ENCODE measurements around the gene TEX38. TPM values are rescaled to one million over a fixed set of nuclear protein-coding genes. Genes with fewer than 3 reads are reported as not detected.

TEX38 gene
- total and polyA plus RNA-seq, 2 donors (not counting 1 experiment from before 2014, with no cell fraction given): not detected

GRCh38 chr1:46676531-46676930 is 4.9 kb downstream of the TEX38 start:
- TF ChIP-seq, protein P1, sequence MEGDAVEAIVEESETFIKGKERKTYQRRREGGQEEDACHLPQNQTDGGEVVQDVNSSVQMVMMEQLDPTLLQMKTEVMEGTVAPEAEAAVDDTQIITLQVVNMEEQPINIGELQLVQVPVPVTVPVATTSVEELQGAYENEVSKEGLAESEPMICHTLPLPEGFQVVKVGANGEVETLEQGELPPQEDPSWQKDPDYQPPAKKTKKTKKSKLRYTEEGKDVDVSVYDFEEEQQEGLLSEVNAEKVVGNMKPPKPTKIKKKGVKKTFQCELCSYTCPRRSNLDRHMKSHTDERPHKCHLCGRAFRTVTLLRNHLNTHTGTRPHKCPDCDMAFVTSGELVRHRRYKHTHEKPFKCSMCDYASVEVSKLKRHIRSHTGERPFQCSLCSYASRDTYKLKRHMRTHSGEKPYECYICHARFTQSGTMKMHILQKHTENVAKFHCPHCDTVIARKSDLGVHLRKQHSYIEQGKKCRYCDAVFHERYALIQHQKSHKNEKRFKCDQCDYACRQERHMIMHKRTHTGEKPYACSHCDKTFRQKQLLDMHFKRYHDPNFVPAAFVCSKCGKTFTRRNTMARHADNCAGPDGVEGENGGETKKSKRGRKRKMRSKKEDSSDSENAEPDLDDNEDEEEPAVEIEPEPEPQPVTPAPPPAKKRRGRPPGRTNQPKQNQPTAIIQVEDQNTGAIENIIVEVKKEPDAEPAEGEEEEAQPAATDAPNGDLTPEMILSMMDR (IDR thresholded peaks at IDR 0.05): no peak
- TF ChIP-seq EZH2 (IDR thresholded peaks at IDR 0.05; ENCODE audit: borderline replicate concordance, insufficient read depth, low read depth, low read length, poor library complexity, severe bottlenecking): no peak
- H3K36me3 ChIP-seq (replicated peaks in 1 of 2; ENCODE audit: control extremely low read depth in 1 of 2, control insufficient read depth in 1 of 2, extremely low read depth in 1 of 2, insufficient read depth in 2 of 2, low read length in 1 of 2): peaks cover 14 to 41% of the 10 kb centered on the region in 2 experiments
- intact Hi-C loops (cut with micrococcal nuclease): loop anchor here (5.0 kb wide), 1 partner anchor 74 kb away; the partner anchor contains the start of gene MKNK1
- Mint-ChIP-seq H3K27me3 (no peaks in the 10 kb centered on the region), H3K27ac (no peak overlapping the region), H3K9me3 (ENCODE audit: insufficient read depth) (no peaks in the 10 kb centered on the region), H3K4me3 (no peak overlapping the region), H3K4me1 (peaks cover 13% of the 10 kb centered on the region)
- ChIA-PET CTCF (interaction anchor here (1.2 to 4.8 kb wide), 3 partner anchors 26 to 144 kb away, joined by 3 to 24 read pairs (median 7); no protein-coding TSS in a partner anchor), POLR2A (no interaction called here)
- no peak for ATAC-seq (ENCODE audit: low read depth)
- no peak for DNase-seq
- no peak overlapping the region for H3K4me3 ChIP-seq (ENCODE audit: control extremely low read depth in 1 of 5, extremely low read depth in 1 of 5, insufficient read depth in 1 of 5, low read depth in 2 of 5, low read length in 4 of 5)
- H4K20me1 ChIP-seq (ENCODE audit: control insufficient read depth, insufficient read depth, low read length, poor library complexity, severe bottlenecking): no peaks in the 10 kb centered on the region
- H3K9me3 ChIP-seq (ENCODE audit: control extremely low read depth in 1 of 3, control insufficient read depth in 2 of 3, insufficient read depth in 1 of 3, low read length in 2 of 3): no peaks in the 10 kb centered on the region
- peaks cover 5 to 9% of the 10 kb centered on the region in 2 donors for H3K4me1 ChIP-seq (ENCODE audit: control insufficient read depth in 2 of 2, insufficient read depth in 2 of 2, low read length in 2 of 2)
- no peak overlapping the region for H3K4me2 ChIP-seq (replicated peaks; ENCODE audit: low read depth, low read length, poor library complexity, severe bottlenecking)
- no peaks in the 10 kb centered on the region for H3K27me3 ChIP-seq (replicated peaks in 1 of 4; ENCODE audit: control extremely low read depth in 1 of 4, control insufficient read depth in 3 of 4, insufficient read depth in 4 of 4, low read length in 3 of 4)
- H3K27ac ChIP-seq (ENCODE audit: low read length in 2 of 2): peak overlapping the region in 1 of 2 donors; percentile 61
- H3K9ac ChIP-seq (ENCODE audit: low read length): no peak overlapping the region
- no peaks in the 10 kb centered on the region for H3K79me2 ChIP-seq (ENCODE audit: control insufficient read depth, insufficient read depth, low read length)
- no CpG with 5 or more reads among the region's 1 CpG for WGBS (ENCODE audit: insufficient coverage)
- H2AFZ ChIP-seq (ENCODE audit: insufficient read depth, low read depth, low read length, poor library complexity, severe bottlenecking): no peak overlapping the region

GRCh38 chr1:46677339-46677738 is 5.7 kb downstream of the TEX38 start:
- DNase-seq (no peak), ATAC-seq (ENCODE audit: low read depth) (no peak)
- ChIA-PET CTCF (interaction anchor here (1.2 to 4.8 kb wide), 3 partner anchors 25 to 144 kb away, joined by 3 to 24 read pairs (median 7); no protein-coding TSS in a partner anchor), POLR2A (no interaction called here)
- intact Hi-C loops (cut with micrococcal nuclease): loop anchor here (5.0 kb wide), 1 partner anchor 75 kb away; the partner anchor contains the start of gene MKNK1
- H3K27ac ChIP-seq (ENCODE audit: low read length in 2 of 2): peak overlapping the region in 1 of 2 donors; percentile 61
- H3K27me3 ChIP-seq (replicated peaks in 1 of 4; ENCODE audit: control extremely low read depth in 1 of 4, control insufficient read depth in 3 of 4, insufficient read depth in 4 of 4, low read length in 3 of 4): no peaks in the 10 kb centered on the region
- H3K4me3 ChIP-seq (ENCODE audit: control extremely low read depth in 1 of 5, extremely low read depth in 1 of 5, insufficient read depth in 1 of 5, low read depth in 2 of 5, low read length in 4 of 5): no peak overlapping the region
- TF ChIP-seq, protein P1 (IDR thresholded peaks at IDR 0.05): no peak
- TF ChIP-seq EZH2 (IDR thresholded peaks at IDR 0.05; ENCODE audit: borderline replicate concordance, insufficient read depth, low read depth, low read length, poor library complexity, severe bottlenecking): no peak
- H3K79me2 ChIP-seq (ENCODE audit: control insufficient read depth, insufficient read depth, low read length): no peaks in the 10 kb centered on the region
- no peak overlapping the region for H2AFZ ChIP-seq (ENCODE audit: insufficient read depth, low read depth, low read length, poor library complexity, severe bottlenecking)
- peaks cover 18 to 50% of the 10 kb centered on the region in 2 experiments for H3K36me3 ChIP-seq (replicated peaks in 1 of 2; ENCODE audit: control extremely low read depth in 1 of 2, control insufficient read depth in 1 of 2, extremely low read depth in 1 of 2, insufficient read depth in 2 of 2, low read length in 1 of 2)
- H3K4me1 ChIP-seq (ENCODE audit: control insufficient read depth in 2 of 2, insufficient read depth in 2 of 2, low read length in 2 of 2): peaks cover 5 to 9% of the 10 kb centered on the region in 2 donors
- Mint-ChIP-seq H3K4me1 (peaks cover 13% of the 10 kb centered on the region), H3K27ac (no peak overlapping the region), H3K9me3 (ENCODE audit: insufficient read depth) (no peaks in the 10 kb centered on the region), H3K27me3 (no peaks in the 10 kb centered on the region), H3K4me3 (no peak overlapping the region)
- no peaks in the 10 kb centered on the region for H3K9me3 ChIP-seq (ENCODE audit: control extremely low read depth in 1 of 3, control insufficient read depth in 2 of 3, insufficient read depth in 1 of 3, low read length in 2 of 3)
- no CpG with 5 or more reads among the region's 1 CpG for WGBS (ENCODE audit: insufficient coverage)
- no peak overlapping the region for H3K9ac ChIP-seq (ENCODE audit: low read length)
- no peak overlapping the region for H3K4me2 ChIP-seq (replicated peaks; ENCODE audit: low read depth, low read length, poor library complexity, severe bottlenecking)
- H4K20me1 ChIP-seq (ENCODE audit: control insufficient read depth, insufficient read depth, low read length, poor library complexity, severe bottlenecking): no peaks in the 10 kb centered on the region

Measured in B cell (primary cell).